Measurements from ENCODE around the gene LDLRAD4. TPM values are rescaled to one million over a fixed set of nuclear protein-coding genes. Genes with fewer than 3 reads are reported as not detected.

Gene LDLRAD4
- polyA plus RNA-seq, 1 experiment, result not detected

- ChIA-PET POLR2A (no interaction called here), CTCF (no interaction called here)
- Histone ChIP-seq H3K4me3 (ENCODE audit: low read depth, low read length) (no peak overlapping the region), H3K27me3 (ENCODE audit: control insufficient read depth, insufficient read depth, low read length) (peaks cover 3% of the 10 kb centered on the region), H3K27ac (ENCODE audit: low read depth, low read length) (no peak overlapping the region), H3K9me3 (ENCODE audit: control insufficient read depth, insufficient read depth, low read length) (no peaks in the 10 kb centered on the region)
- DNase-seq (ENCODE audit: low read depth, low spot score), result no peak
- TF ChIP-seq CTCF (IDR thresholded peaks at IDR 0.05; ENCODE audit: low read depth, low read length), result no peak
Observed at GRCh38 chr18:13445241-13445897, 226.8 kb downstream of the LDLRAD4 start.

- ChIA-PET POLR2A (no interaction called here), CTCF (no interaction called here)
- Histone ChIP-seq H3K4me3 (ENCODE audit: low read depth, low read length) (no peak overlapping the region), H3K27ac (ENCODE audit: low read depth, low read length) (no peak overlapping the region), H3K27me3 (ENCODE audit: control insufficient read depth, insufficient read depth, low read length) (peaks cover 3% of the 10 kb centered on the region), H3K9me3 (ENCODE audit: control insufficient read depth, insufficient read depth, low read length) (no peaks in the 10 kb centered on the region)
- TF ChIP-seq CTCF (IDR thresholded peaks at IDR 0.05; ENCODE audit: low read depth, low read length), result no peak
- no peak for DNase-seq (ENCODE audit: low read depth, low spot score)
Observed at GRCh38 chr18:13446024-13446423, 227.5 kb downstream of the LDLRAD4 start.

GRCh38 chr18:13446610-13447461 is 228.3 kb downstream of the LDLRAD4 start:
- TF ChIP-seq CTCF (IDR thresholded peaks at IDR 0.05; ENCODE audit: low read depth, low read length), result no peak
- no peaks in the 10 kb centered on the region for H3K9me3 ChIP-seq (ENCODE audit: control insufficient read depth, insufficient read depth, low read length)
- no peak overlapping the region for H3K4me3 ChIP-seq (ENCODE audit: low read depth, low read length)
- POLR2A ChIA-PET, result no interaction called here
- no peak for DNase-seq (ENCODE audit: low read depth, low spot score)
- CTCF ChIA-PET, result no interaction called here
- no peak overlapping the region for H3K27ac ChIP-seq (ENCODE audit: low read depth, low read length)
- H3K27me3 ChIP-seq (ENCODE audit: control insufficient read depth, insufficient read depth, low read length), result peaks cover 3% of the 10 kb centered on the region

GRCh38 chr18:13447621-13448334 is 229.2 kb downstream of the LDLRAD4 start:
- Histone ChIP-seq H3K9me3 (ENCODE audit: control insufficient read depth, insufficient read depth, low read length) (no peaks in the 10 kb centered on the region), H3K4me3 (ENCODE audit: low read depth, low read length) (no peak overlapping the region), H3K27ac (ENCODE audit: low read depth, low read length) (no peak overlapping the region), H3K27me3 (ENCODE audit: control insufficient read depth, insufficient read depth, low read length) (peaks cover 3% of the 10 kb centered on the region)
- CTCF ChIA-PET, result no interaction called here
- DNase-seq (ENCODE audit: low read depth, low spot score), result no peak
- POLR2A ChIA-PET, result no interaction called here
- no peak for TF ChIP-seq CTCF (IDR thresholded peaks at IDR 0.05; ENCODE audit: low read depth, low read length)
